ENCODE measurements around the gene SLC24A3. TPM values are rescaled to one million over a fixed set of nuclear protein-coding genes. Genes with fewer than 3 reads are reported as not detected.

SLC24A3 gene
- total RNA-seq, 1 experiment from 2014 or later: 0.14 TPM

DNA sequence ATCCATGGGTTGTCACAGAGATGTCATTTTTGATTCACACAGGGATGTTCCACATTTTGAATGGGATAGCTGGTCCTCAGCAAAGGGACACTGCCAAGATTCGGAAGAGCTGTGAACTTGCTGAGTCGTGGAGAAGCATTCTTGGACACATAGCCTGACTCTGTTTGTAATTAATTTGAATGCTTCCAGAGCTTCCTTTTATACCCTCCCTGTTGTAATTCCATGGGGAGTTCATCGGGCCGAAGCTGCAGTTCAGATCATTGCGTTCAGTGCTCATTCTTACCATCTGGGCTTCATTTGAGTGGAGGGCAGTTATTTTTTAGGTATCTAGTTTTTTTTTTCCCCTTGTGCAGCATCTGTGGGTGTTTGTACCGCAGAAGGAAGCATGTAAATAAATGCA, 126.5 kb downstream of the SLC24A3 start:
- Mint-ChIP-seq H3K27me3 (ENCODE audit: insufficient read depth, unreplicated experiment) (peaks cover 6% of the 10 kb centered on the region), H3K9me3 (ENCODE audit: unreplicated experiment) (no peaks in the 10 kb centered on the region), H3K36me3 (ENCODE audit: insufficient read depth, unreplicated experiment) (no peaks in the 10 kb centered on the region), H3K27ac (ENCODE audit: unreplicated experiment) (no peak overlapping the region), H3K4me1 (ENCODE audit: low read depth, unreplicated experiment) (no peaks in the 10 kb centered on the region), H3K4me3 (ENCODE audit: unreplicated experiment) (no peak overlapping the region)
- DNase-seq: no peak
- intact Hi-C loops (cut with micrococcal nuclease; ENCODE audit: unreplicated experiment): no loop called here
- TF ChIP-seq, protein P1, sequence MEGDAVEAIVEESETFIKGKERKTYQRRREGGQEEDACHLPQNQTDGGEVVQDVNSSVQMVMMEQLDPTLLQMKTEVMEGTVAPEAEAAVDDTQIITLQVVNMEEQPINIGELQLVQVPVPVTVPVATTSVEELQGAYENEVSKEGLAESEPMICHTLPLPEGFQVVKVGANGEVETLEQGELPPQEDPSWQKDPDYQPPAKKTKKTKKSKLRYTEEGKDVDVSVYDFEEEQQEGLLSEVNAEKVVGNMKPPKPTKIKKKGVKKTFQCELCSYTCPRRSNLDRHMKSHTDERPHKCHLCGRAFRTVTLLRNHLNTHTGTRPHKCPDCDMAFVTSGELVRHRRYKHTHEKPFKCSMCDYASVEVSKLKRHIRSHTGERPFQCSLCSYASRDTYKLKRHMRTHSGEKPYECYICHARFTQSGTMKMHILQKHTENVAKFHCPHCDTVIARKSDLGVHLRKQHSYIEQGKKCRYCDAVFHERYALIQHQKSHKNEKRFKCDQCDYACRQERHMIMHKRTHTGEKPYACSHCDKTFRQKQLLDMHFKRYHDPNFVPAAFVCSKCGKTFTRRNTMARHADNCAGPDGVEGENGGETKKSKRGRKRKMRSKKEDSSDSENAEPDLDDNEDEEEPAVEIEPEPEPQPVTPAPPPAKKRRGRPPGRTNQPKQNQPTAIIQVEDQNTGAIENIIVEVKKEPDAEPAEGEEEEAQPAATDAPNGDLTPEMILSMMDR (IDR thresholded peaks at IDR 0.05; ENCODE audit: insufficient read depth in 1 of 2, low read depth in 1 of 2, low read length in 1 of 2, severe bottlenecking in 1 of 2, unreplicated experiment in 1 of 2): no peak
- Histone ChIP-seq H3K27me3 (replicated peaks; ENCODE audit: control insufficient read depth, insufficient read depth, low read length) (no peaks in the 10 kb centered on the region), H3K4me1 (no peaks in the 10 kb centered on the region), H3K9me3 (no peaks in the 10 kb centered on the region), H3K4me3 (ENCODE audit: low read depth, low read length) (no peak overlapping the region), H3K36me3 (ENCODE audit: control insufficient read depth, insufficient read depth, low read length) (no peaks in the 10 kb centered on the region)
- ChIA-PET CTCF (no interaction called here), POLR2A (no interaction called here)
- no TSS peak for BruUV-seq (replicated peaks)

DNA sequence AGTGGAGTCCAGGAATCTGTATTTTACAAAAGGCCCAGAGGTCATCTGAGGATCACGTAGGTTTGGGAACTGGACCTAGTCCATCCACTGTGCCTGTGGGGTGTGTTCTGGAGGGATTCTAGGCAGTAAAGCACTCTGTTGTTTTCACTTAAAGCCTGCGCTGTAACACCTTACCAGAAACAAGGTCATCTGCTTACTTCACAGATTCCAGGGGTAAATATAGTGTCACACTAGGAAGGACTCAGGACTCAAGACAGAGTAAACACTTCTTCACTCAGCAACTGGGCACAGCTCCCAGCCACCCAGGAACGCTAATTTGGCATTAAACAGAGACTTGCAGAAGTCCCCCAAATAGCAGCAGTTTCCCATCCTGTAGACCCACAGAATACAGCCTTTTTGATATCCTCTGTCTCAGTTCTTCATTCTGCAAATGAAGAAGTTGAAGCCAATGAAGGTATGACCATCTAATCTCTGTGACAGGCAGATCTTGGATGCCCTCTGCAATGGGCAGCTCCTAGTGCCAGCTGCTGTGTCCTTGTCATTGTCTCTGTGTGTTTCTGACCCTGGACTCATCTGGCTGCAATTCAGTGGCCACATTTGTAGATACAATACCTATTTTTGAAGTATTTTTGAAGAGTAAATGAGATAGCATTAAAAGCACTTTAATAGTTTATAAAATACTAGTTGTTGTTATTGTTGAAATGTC, 129.1 kb downstream of the SLC24A3 start:
- Histone ChIP-seq H3K9me3 (no peaks in the 10 kb centered on the region), H3K4me3 (ENCODE audit: low read depth, low read length) (no peak overlapping the region), H3K36me3 (ENCODE audit: control insufficient read depth, insufficient read depth, low read length) (no peaks in the 10 kb centered on the region), H3K4me1 (no peaks in the 10 kb centered on the region), H3K27me3 (replicated peaks; ENCODE audit: control insufficient read depth, insufficient read depth, low read length) (no peaks in the 10 kb centered on the region)
- intact Hi-C loops (cut with micrococcal nuclease; ENCODE audit: unreplicated experiment): no loop called here
- no peak overlapping the region for H3K4me3 Mint-ChIP-seq (ENCODE audit: unreplicated experiment)
- H3K27ac Mint-ChIP-seq (ENCODE audit: unreplicated experiment): no peak overlapping the region
- no TSS peak for BruUV-seq (replicated peaks)
- DNase-seq: no peak
- H3K27me3 Mint-ChIP-seq (ENCODE audit: insufficient read depth, unreplicated experiment): peaks cover 9% of the 10 kb centered on the region
- no peaks in the 10 kb centered on the region for H3K9me3 Mint-ChIP-seq (ENCODE audit: unreplicated experiment)
- CTCF ChIA-PET: no interaction called here
- H3K4me1 Mint-ChIP-seq (ENCODE audit: low read depth, unreplicated experiment): no peaks in the 10 kb centered on the region
- TF ChIP-seq, protein P1 (IDR thresholded peaks at IDR 0.05; ENCODE audit: insufficient read depth in 1 of 2, low read depth in 1 of 2, low read length in 1 of 2, severe bottlenecking in 1 of 2, unreplicated experiment in 1 of 2): no peak
- H3K36me3 Mint-ChIP-seq (ENCODE audit: insufficient read depth, unreplicated experiment): no peaks in the 10 kb centered on the region
- POLR2A ChIA-PET: no interaction called here

DNA sequence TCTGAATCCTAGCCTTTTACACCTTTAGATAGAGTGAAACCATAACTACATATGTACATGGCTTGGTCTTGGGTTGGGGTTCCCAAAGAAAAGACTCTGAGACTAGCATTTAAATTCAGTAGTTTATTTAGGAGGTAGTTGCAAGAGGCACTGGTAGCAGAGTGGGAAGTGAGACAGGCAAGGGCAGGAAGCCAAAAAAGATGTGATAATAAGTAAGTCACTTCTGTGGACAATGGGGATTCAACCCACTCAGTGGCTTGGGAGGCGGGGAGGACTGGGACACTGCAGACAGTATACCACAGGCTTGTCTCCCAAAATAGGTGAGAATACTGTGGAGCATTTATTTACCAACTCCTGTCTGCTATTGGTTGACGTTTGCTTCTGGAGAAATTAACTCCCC, 131.9 kb downstream of the SLC24A3 start:
- CTCF ChIA-PET: no interaction called here
- Histone ChIP-seq H3K4me1 (no peaks in the 10 kb centered on the region), H3K27me3 (replicated peaks; ENCODE audit: control insufficient read depth, insufficient read depth, low read length) (no peaks in the 10 kb centered on the region), H3K4me3 (ENCODE audit: low read depth, low read length) (no peak overlapping the region), H3K9me3 (no peaks in the 10 kb centered on the region), H3K36me3 (ENCODE audit: control insufficient read depth, insufficient read depth, low read length) (no peaks in the 10 kb centered on the region)
- no peak overlapping the region for H3K4me3 Mint-ChIP-seq (ENCODE audit: unreplicated experiment)
- no peak for DNase-seq
- H3K9me3 Mint-ChIP-seq (ENCODE audit: unreplicated experiment): no peaks in the 10 kb centered on the region
- intact Hi-C loops (cut with micrococcal nuclease; ENCODE audit: unreplicated experiment): no loop called here
- peaks cover 3% of the 10 kb centered on the region for H3K27me3 Mint-ChIP-seq (ENCODE audit: insufficient read depth, unreplicated experiment)
- H3K4me1 Mint-ChIP-seq (ENCODE audit: low read depth, unreplicated experiment): no peaks in the 10 kb centered on the region
- POLR2A ChIA-PET: no interaction called here
- H3K36me3 Mint-ChIP-seq (ENCODE audit: insufficient read depth, unreplicated experiment): no peaks in the 10 kb centered on the region
- no peak overlapping the region for H3K27ac Mint-ChIP-seq (ENCODE audit: unreplicated experiment)
- BruUV-seq (replicated peaks): no TSS peak
- TF ChIP-seq, protein P1 (IDR thresholded peaks at IDR 0.05; ENCODE audit: insufficient read depth in 1 of 2, low read depth in 1 of 2, low read length in 1 of 2, severe bottlenecking in 1 of 2, unreplicated experiment in 1 of 2): no peak
